ENCODE results near the gene PRKCA.

- TF ChIP-seq CTCF (conservative IDR thresholded peaks at IDR 0.05; ENCODE audit: low read length) (no peak), EZH2phosphoT487 (IDR thresholded peaks at IDR 0.05; ENCODE audit: borderline replicate concordance) (no peak)
These were observed 488.9 kb downstream of the PRKCA start for GRCh38 chr17:66791347-66791746.
